ENCODE results near the gene MFSD2A. TPM values are rescaled to one million over a fixed set of nuclear protein-coding genes. Genes with fewer than 3 reads are reported as not detected.

MFSD2A gene
- total RNA-seq, 1 experiment from 2014 or later, result 12.1 TPM

GRCh38 chr1:39940253-39940652 is 14.7 kb upstream of the MFSD2A start:
- Histone ChIP-seq H3K79me2 (ENCODE audit: low read length) (no peaks in the 10 kb centered on the region), H3K9me2 (replicated peaks; ENCODE audit: low read length) (no peaks in the 10 kb centered on the region), H2AFZ (ENCODE audit: low read length) (no peak overlapping the region), H4K20me1 (ENCODE audit: low read length) (no peaks in the 10 kb centered on the region), H3K9ac (ENCODE audit: low read length) (no peak overlapping the region), H3K9me3 (ENCODE audit: low read length) (no peaks in the 10 kb centered on the region), H3K4me1 (ENCODE audit: insufficient read depth, low read length) (peaks cover 13% of the 10 kb centered on the region), H3K27ac (ENCODE audit: low read length) (no peak overlapping the region), H3K4me3 (ENCODE audit: low read length) (no peak overlapping the region), H3K36me3 (ENCODE audit: low read depth, low read length) (no peaks in the 10 kb centered on the region), H3K27me3 (ENCODE audit: low read length) (no peaks in the 10 kb centered on the region), H3K4me2 (ENCODE audit: low read length) (no peak overlapping the region), H3F3A (ENCODE audit: low read length, unreplicated experiment) (no peaks in the 10 kb centered on the region)
- TF ChIP-seq EZH2phosphoT487 (IDR thresholded peaks at IDR 0.05; ENCODE audit: borderline replicate concordance, low read length) (no peak), EZH2 (IDR thresholded peaks at IDR 0.05; ENCODE audit: low read length, unreplicated experiment) (no peak), CTCF (conservative IDR thresholded peaks at IDR 0.05; ENCODE audit: low read depth, low read length) (no peak)
- ChIA-PET CTCF (no interaction called here), POLR2A (ENCODE audit: unreplicated experiment) (no interaction called here)
- no TSS peak for BruUV-seq (replicated peaks)
- ATAC-seq (no peak), DNase-seq (no peak)
- intact Hi-C loops (cut with micrococcal nuclease), result no loop called here

- ATAC-seq (no peak), DNase-seq (no peak)
- POLR2A ChIA-PET (ENCODE audit: unreplicated experiment), result no interaction called here
- Histone ChIP-seq H3K4me1 (ENCODE audit: insufficient read depth, low read length) (peaks cover 13% of the 10 kb centered on the region), H3K4me2 (ENCODE audit: low read length) (no peak overlapping the region), H3K9me3 (ENCODE audit: low read length) (no peaks in the 10 kb centered on the region), H3K9me2 (replicated peaks; ENCODE audit: low read length) (no peaks in the 10 kb centered on the region), H3K27me3 (ENCODE audit: low read length) (no peaks in the 10 kb centered on the region), H4K20me1 (ENCODE audit: low read length) (no peaks in the 10 kb centered on the region), H2AFZ (ENCODE audit: low read length) (no peak overlapping the region), H3F3A (ENCODE audit: low read length, unreplicated experiment) (no peaks in the 10 kb centered on the region), H3K79me2 (ENCODE audit: low read length) (no peaks in the 10 kb centered on the region), H3K9ac (ENCODE audit: low read length) (no peak overlapping the region), H3K4me3 (ENCODE audit: low read length) (no peak overlapping the region), H3K27ac (ENCODE audit: low read length) (no peak overlapping the region), H3K36me3 (ENCODE audit: low read depth, low read length) (no peaks in the 10 kb centered on the region)
- CTCF ChIA-PET, result no interaction called here
- TF ChIP-seq EZH2phosphoT487 (IDR thresholded peaks at IDR 0.05; ENCODE audit: borderline replicate concordance, low read length) (no peak), EZH2 (IDR thresholded peaks at IDR 0.05; ENCODE audit: low read length, unreplicated experiment) (no peak), CTCF (conservative IDR thresholded peaks at IDR 0.05; ENCODE audit: low read depth, low read length) (no peak)
- no TSS peak for BruUV-seq (replicated peaks)
- intact Hi-C loops (cut with micrococcal nuclease), result no loop called here
These were observed 13.7 kb upstream of the MFSD2A start for GRCh38 chr1:39940980-39941871.

All from PC-3 (cell line).